Astrocyte of the cerebellum (primary cell): ENCODE results near the gene AIFM3.

Experiments used
- DNase-seq: peaks from one replicate; pipeline ENCODE4 v3.0.0-alpha.2; 2011; ENCODE audit warnings: low read depth
- H3K4me3 ChIP-seq: 2 replicates; pipeline ENCODE4 v1.5.1; 2011; ENCODE audit warnings: mild to moderate bottlenecking, low read depth, low read length, moderate library complexity
- in situ Hi-C: cut with HindIII; loops from 2 replicates; pipeline ENCODE4 v1.10.0; 2017; ENCODE audit warnings: low sequenced_read_pairs
- TF ChIP-seq, protein P1 (sequence below): IDR thresholded peaks from 2 replicates; pipeline ENCODE4 v1.5.1; 2012; ENCODE audit warnings: low read length, low read depth, moderate library complexity, mild to moderate bottlenecking; ENCODE audit errors: missing control alignments

The AIFM3 gene

DNA sequence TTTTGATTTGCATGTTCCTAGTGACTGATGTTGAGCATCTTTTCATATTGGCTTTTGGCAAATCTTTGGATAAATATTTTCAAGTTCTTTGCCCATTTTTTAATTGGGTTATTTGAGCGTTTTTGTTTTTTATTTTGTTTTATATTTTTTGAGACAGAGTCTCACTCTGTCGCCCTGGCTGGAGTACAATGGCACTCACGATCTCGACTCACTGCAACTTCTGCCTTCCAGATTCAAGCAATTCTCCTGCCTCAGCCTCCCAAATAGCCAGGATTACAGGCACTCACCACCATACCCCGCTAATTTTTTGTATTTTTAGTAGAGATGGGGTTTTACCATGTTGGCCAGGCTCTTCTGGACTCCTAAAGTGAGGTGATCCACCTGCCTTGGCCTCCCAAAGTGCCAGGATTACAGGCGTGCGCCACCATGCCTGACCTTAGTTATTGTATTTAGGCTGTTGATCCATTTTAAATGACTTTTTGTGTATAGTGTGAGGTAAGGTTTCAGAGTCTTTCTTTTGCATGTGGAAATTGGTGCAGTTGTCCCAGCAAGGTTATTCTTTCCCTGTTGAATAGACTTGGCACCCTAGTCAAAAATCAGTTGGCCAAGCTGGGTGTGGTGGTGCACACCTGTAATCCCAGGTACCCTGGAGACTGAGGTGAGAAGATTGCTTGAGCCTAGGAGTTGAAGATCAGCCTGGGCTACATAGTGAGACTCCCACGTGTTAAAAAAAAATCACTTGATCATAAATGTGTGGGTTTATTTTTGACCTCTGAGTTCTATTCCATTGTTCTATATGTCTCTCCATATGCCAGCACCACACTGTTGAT lies 23.7 kb upstream of the AIFM3 start:
- TF ChIP-seq, protein P1, sequence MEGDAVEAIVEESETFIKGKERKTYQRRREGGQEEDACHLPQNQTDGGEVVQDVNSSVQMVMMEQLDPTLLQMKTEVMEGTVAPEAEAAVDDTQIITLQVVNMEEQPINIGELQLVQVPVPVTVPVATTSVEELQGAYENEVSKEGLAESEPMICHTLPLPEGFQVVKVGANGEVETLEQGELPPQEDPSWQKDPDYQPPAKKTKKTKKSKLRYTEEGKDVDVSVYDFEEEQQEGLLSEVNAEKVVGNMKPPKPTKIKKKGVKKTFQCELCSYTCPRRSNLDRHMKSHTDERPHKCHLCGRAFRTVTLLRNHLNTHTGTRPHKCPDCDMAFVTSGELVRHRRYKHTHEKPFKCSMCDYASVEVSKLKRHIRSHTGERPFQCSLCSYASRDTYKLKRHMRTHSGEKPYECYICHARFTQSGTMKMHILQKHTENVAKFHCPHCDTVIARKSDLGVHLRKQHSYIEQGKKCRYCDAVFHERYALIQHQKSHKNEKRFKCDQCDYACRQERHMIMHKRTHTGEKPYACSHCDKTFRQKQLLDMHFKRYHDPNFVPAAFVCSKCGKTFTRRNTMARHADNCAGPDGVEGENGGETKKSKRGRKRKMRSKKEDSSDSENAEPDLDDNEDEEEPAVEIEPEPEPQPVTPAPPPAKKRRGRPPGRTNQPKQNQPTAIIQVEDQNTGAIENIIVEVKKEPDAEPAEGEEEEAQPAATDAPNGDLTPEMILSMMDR = no peak
- in situ Hi-C loops = no loop called here
- no peak overlapping the region for H3K4me3 ChIP-seq
- no peak for DNase-seq

DNA sequence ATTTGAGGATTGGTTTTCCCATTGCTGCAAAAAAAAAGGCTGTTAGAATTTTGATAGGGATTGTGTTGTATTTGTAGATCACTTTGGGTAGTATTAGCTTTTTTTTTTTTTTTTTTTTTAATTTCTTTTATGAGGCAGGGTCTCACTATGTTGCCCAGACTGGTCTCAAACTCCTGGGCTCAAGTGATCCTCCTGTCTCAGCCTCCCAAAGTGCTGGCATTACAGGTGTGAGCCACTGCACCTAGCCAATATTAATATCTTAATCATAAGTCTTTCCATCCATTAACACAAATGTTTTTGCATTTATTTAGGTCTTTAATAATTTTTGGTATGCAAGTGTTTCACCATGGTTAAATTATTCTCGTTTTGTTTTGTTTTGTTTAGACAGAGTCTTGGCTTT lies 23.0 kb upstream of the AIFM3 start:
- TF ChIP-seq, protein P1 = no peak
- in situ Hi-C loops = no loop called here
- H3K4me3 ChIP-seq = no peak overlapping the region
- DNase-seq = no peak

DNA sequence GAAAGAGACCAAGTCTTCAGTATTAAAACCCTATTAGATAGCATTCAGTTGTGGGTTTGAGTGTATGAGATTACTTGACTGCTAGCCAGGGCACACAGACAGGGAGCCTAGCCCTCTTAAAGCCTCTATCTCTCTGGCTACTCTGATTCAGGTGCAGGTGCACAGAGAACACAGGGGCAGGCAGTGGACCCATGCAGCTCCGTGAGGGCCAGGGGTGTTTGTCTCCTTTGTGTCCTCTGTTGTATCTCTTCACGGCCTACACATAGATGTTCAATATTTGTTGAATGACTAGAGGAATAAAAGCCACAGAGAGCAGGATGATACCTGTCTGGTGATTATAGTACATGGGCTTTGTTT lies 21.5 kb upstream of the AIFM3 start:
- no peak overlapping the region for H3K4me3 ChIP-seq
- DNase-seq = no peak
- in situ Hi-C loops = no loop called here
- TF ChIP-seq, protein P1 = no peak

DNA sequence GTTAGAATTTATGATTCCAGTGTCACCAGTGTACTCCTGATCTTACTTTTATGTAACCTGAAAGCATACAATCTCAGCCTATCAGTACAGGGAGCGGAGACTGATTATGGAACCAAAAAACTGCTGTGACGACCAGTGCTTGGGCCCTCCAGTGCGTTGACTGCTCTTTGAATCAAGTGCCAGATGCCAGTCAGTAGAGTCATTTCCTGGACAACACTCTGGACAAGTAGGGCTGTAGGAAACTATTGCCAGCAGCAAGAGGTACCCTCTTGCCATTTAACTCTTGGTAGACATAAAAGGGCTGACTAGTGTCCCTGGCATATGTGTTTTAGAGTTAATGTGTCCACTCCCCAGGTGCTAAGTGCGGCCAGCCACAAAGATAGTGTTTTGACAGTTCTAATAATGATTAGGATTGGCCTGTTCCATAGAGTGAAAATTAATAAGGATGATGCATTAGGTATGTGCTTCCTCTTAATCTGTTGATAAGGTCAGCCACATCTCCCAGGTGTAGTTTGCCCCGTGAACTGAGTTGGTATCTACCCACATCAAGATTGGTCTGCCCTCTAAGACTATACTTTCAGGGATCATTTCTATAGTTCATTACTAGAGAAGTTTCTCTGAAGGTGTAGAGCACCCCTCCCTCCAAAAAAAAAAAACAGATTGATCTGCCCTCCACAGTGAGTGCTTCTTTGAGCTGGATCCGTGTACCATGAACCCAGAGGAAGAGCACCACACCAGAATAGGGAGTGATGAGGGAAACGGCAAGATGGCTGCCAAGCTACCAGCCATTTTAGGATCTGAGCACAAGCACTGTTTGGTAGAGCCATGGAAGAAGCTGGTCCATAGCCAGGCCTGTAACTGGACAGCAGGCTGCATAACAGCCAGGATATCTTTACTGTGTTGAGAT lies 20.7 kb upstream of the AIFM3 start:
- H3K4me3 ChIP-seq = no peak overlapping the region
- in situ Hi-C loops = no loop called here
- TF ChIP-seq, protein P1 = no peak
- no peak for DNase-seq

DNA sequence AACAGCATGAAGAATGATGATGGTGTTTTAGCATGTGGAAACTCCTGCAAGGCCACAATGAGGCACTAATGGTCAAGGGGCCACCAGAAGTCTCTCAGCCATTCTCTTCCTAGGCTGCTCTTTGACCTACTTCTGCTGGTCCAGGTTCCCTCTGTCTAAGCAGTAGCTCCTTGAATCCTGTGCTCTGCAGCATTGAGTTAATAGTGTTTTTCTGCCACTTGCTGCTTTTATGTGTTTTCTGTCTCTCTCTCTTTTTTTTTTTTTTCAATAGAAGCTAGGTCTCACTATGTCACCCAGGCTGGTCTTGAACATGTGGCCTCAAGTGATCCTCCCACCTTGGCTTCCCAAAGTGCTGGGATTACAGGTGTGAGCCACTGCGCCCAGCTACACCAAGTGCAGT lies 20.1 kb upstream of the AIFM3 start:
- in situ Hi-C loops = no loop called here
- H3K4me3 ChIP-seq = no peak overlapping the region
- TF ChIP-seq, protein P1 = no peak
- DNase-seq = no peak

DNA sequence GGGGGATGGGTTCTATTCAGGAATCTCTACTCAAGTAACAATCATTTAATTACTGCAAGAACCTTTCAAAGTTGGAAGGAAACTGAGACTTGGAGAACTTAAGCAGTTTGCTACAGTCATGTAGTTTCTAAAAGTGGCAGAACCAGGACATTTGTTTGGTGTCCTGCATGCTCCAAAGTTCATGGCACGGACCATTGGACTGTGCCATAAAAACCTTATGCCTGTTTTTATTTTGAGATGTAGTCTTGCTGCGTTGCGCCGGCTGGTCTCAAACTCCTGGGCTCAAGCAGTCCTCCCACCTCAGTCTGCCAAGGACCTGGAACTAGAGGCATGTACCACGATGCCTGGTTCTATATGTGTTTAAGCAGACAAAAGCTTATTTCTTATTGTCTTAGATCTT lies 18.6 kb upstream of the AIFM3 start:
- TF ChIP-seq, protein P1 = no peak
- DNase-seq = no peak
- in situ Hi-C loops = no loop called here

More for the DNA sequence above, 18.6 kb upstream of the AIFM3 start:
- no peak overlapping the region for H3K4me3 ChIP-seq
